DND-41 (cell line): ENCODE measurements around the gene IL18R1.

Experiments used
- ATAC-seq: fragments of 200-7000 bp; cut with Tn5 transposase; 3 replicates; pipeline ENCODE4 v1.9.1; 2021; ENCODE audit warnings: low read depth; ENCODE audit not compliant: insufficient read depth
- DNase-seq: peaks from one replicate; pipeline ENCODE4 v3.0.0-alpha.2; 2020
- H2AFZ ChIP-seq: 2 replicates; pipeline ENCODE4 v1.6.0; 2012; ENCODE audit warnings: low read depth, low read length
- H3K27ac ChIP-seq: 2 replicates; pipeline ENCODE4 v1.5.1; 2012; ENCODE audit warnings: low read length, inconsistent platforms
- H3K27me3 ChIP-seq: fragments of 200-600 bp; sonication (generic); 2 replicates; pipeline ENCODE4 v1.6.0; 2012; ENCODE audit warnings: low read length, mild to moderate bottlenecking, inconsistent platforms; ENCODE audit not compliant: insufficient read depth, poor library complexity
- H3K36me3 ChIP-seq: 2 replicates; pipeline ENCODE4 v1.5.1; 2012; ENCODE audit warnings: low read length, inconsistent platforms; ENCODE audit not compliant: insufficient read depth
- H3K4me1 ChIP-seq: 2 replicates; pipeline ENCODE4 v1.5.1; 2012; ENCODE audit warnings: mild to moderate bottlenecking, low read length; ENCODE audit not compliant: insufficient read depth
- H3K4me2 ChIP-seq: 2 replicates; pipeline ENCODE4 v1.6.0; 2012; ENCODE audit warnings: mild to moderate bottlenecking, moderate library complexity, low read length, inconsistent platforms; ENCODE audit not compliant: insufficient read depth
- H3K4me3 ChIP-seq, 2 experiments: fragments of 200-600 bp in 1 of 2; shearing (Covaris generic) in 1 of 2; 2 replicates each; pipeline ENCODE4 v1.5.1; 2012 to 2016; ENCODE audit warnings: inconsistent platforms in 2 of 2, low read length in 2 of 2, mild to moderate bottlenecking in 2 of 2, low read depth in 1 of 2, moderate library complexity in 1 of 2
- H3K79me2 ChIP-seq: 2 replicates; pipeline ENCODE4 v1.6.0; 2012; ENCODE audit warnings: low read length, inconsistent platforms; ENCODE audit not compliant: insufficient read depth
- H3K9ac ChIP-seq: 2 replicates; pipeline ENCODE4 v1.6.0; 2012; ENCODE audit warnings: low read depth, mild to moderate bottlenecking, inconsistent platforms, low read length, moderate library complexity
- H3K9me3 ChIP-seq: 2 replicates; pipeline ENCODE4 v1.5.1; 2012; ENCODE audit warnings: low read length, moderate library complexity, mild to moderate bottlenecking, inconsistent platforms; ENCODE audit not compliant: insufficient read depth, severe bottlenecking
- H4K20me1 ChIP-seq: 2 replicates; pipeline ENCODE4 v1.6.0; 2012; ENCODE audit warnings: low read length; ENCODE audit not compliant: insufficient read depth
- EZH2 ChIP-seq: IDR thresholded peaks from 3 replicates; pipeline ENCODE4 v1.6.1; 2012; ENCODE audit warnings: borderline replicate concordance, low read depth, mild to moderate bottlenecking, moderate library complexity, low read length, inconsistent platforms; ENCODE audit not compliant: severe bottlenecking
- TF ChIP-seq, protein P1 (sequence below): IDR thresholded peaks from 2 replicates; pipeline ENCODE4 v1.5.1; 2012; ENCODE audit warnings: borderline replicate concordance, low read length, moderate library complexity, mild to moderate bottlenecking; ENCODE audit not compliant: poor library complexity, severe bottlenecking; ENCODE audit errors: extremely low read depth

The IL18R1 gene

GRCh38 chr2:102386004-102386403, 30.4 kb downstream of the IL18R1 start:
- no peaks in the 10 kb centered on the region for H3K36me3 ChIP-seq
- H2AFZ ChIP-seq = no peak overlapping the region
- H3K27ac ChIP-seq = no peak overlapping the region
- ATAC-seq (no peak), DNase-seq (no peak)
- peaks cover 10% of the 10 kb centered on the region for H3K9me3 ChIP-seq
- H3K4me1 ChIP-seq = no peaks in the 10 kb centered on the region
- no peak for TF ChIP-seq EZH2
- TF ChIP-seq, protein P1, sequence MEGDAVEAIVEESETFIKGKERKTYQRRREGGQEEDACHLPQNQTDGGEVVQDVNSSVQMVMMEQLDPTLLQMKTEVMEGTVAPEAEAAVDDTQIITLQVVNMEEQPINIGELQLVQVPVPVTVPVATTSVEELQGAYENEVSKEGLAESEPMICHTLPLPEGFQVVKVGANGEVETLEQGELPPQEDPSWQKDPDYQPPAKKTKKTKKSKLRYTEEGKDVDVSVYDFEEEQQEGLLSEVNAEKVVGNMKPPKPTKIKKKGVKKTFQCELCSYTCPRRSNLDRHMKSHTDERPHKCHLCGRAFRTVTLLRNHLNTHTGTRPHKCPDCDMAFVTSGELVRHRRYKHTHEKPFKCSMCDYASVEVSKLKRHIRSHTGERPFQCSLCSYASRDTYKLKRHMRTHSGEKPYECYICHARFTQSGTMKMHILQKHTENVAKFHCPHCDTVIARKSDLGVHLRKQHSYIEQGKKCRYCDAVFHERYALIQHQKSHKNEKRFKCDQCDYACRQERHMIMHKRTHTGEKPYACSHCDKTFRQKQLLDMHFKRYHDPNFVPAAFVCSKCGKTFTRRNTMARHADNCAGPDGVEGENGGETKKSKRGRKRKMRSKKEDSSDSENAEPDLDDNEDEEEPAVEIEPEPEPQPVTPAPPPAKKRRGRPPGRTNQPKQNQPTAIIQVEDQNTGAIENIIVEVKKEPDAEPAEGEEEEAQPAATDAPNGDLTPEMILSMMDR = no peak
- H3K4me3 ChIP-seq = no peak overlapping the region
- no peak overlapping the region for H3K9ac ChIP-seq
- no peaks in the 10 kb centered on the region for H4K20me1 ChIP-seq
- no peaks in the 10 kb centered on the region for H3K79me2 ChIP-seq
- H3K4me2 ChIP-seq = no peak overlapping the region
- no peaks in the 10 kb centered on the region for H3K27me3 ChIP-seq

DNA sequence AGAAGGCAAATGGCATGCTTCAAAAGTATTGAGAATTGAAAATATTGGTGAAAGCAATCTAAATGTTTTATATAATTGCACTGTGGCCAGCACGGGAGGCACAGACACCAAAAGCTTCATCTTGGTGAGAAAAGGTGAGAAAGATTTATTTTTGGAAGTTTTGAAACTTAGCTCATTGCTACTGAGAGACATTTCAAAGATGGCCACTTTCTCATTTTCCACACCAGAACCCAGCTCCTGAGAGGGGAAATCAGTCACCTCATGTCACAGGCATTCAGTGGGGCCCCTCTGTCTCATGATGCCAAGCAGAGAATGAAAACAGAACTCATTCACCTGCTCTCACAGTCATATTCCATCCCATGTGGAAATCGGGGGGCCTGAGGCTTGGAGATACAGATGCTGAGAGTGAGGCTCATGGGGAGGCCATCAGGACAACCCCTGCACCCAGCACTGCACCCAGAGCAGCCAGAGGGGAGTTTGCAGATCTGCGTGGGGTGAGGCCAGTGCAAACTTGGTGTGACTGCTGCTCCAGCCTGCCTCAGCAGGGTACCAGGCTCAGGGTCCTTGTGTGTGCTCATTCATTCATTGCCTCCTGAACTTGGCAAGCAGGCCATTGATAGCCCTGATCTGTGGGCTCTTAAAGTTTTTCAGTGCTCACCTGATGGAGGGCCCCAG, 31.4 kb downstream of the IL18R1 start:
- Histone ChIP-seq H3K9me3 (peaks cover 10% of the 10 kb centered on the region), H3K79me2 (no peaks in the 10 kb centered on the region), H2AFZ (no peak overlapping the region), H3K27me3 (no peaks in the 10 kb centered on the region), H3K27ac (no peak overlapping the region), H4K20me1 (no peaks in the 10 kb centered on the region), H3K4me2 (no peak overlapping the region), H3K9ac (no peak overlapping the region), H3K4me1 (no peaks in the 10 kb centered on the region), H3K4me3 (no peak overlapping the region), H3K36me3 (no peaks in the 10 kb centered on the region)
- DNase-seq (no peak), ATAC-seq (no peak)
- TF ChIP-seq EZH2 = no peak
- TF ChIP-seq, protein P1 = no peak

DNA sequence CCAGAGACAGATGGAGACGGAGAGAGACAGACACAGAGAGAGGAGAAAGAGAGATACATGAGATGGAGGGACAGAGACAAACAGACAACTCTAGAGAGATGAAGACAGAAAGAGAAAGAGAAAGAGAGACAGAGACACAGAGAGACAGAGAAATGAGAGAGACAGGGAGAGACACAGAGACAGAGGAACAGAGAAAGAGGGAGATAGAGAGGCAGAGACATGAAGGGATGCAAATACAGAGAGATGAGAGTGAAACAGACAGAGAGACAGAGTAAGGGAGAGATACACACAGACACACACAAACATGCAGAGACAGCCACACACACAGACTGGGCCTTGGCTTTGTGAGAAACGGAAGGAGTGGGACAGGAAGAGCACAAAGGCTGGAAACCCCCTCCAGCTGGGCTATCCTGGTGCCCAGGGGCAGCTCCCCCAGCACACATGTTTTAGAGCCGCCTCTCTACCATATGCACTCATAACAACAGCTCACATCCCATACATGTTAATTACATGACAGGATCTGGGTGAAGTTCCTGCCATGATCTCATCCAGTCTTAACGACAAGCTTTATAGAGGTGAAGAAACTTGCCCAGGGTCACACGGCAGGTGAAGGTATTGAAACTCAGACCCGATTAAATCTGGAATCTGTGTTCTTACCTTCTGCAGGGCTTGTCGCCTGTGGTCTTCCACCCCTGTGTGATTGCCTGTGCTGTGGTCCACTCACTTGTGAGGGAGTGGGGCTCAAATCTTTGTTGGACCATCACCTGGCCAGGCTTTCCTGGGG, 32.4 kb downstream of the IL18R1 start:
- TF ChIP-seq, protein P1 = no peak
- no peak for TF ChIP-seq EZH2
- H2AFZ ChIP-seq = no peak overlapping the region

More for the DNA sequence above, 32.4 kb downstream of the IL18R1 start:
- no peaks in the 10 kb centered on the region for H4K20me1 ChIP-seq
- no peaks in the 10 kb centered on the region for H3K27me3 ChIP-seq
- no peak overlapping the region for H3K4me3 ChIP-seq
- ATAC-seq (no peak), DNase-seq (no peak)
- H3K9ac ChIP-seq = no peak overlapping the region
- no peaks in the 10 kb centered on the region for H3K36me3 ChIP-seq
- no peaks in the 10 kb centered on the region for H3K4me1 ChIP-seq
- H3K27ac ChIP-seq = no peak overlapping the region
- H3K79me2 ChIP-seq = no peaks in the 10 kb centered on the region
- peaks cover 10% of the 10 kb centered on the region for H3K9me3 ChIP-seq
- H3K4me2 ChIP-seq = no peak overlapping the region
